Kidney epithelial cell (primary cell): ENCODE measurements around the gene KCNMB3. TPM values are rescaled to one million over a fixed set of nuclear protein-coding genes. Genes with fewer than 3 reads are reported as not detected.
A peak's percentile ranks its signal among the peaks of the same experiment; 100 is the strongest.

ENCODE experiments used
- DNase-seq: peaks from one replicate; pipeline ENCODE4 v3.0.0-alpha.2; 2010; ENCODE audit warnings: low read depth
- H3K27me3 ChIP-seq: 2 replicates; pipeline ENCODE4 v1.6.0; 2011; ENCODE audit warnings: low read length; ENCODE audit not compliant: control insufficient read depth, insufficient read depth
- H3K36me3 ChIP-seq: 2 replicates; pipeline ENCODE4 v1.5.1; 2011; ENCODE audit warnings: low read length; ENCODE audit not compliant: control insufficient read depth, insufficient read depth
- H3K4me3 ChIP-seq: 2 replicates; pipeline ENCODE4 v1.5.1; 2011; ENCODE audit warnings: low read depth, mild to moderate bottlenecking, control low read depth, low read length
- CTCF ChIP-seq: IDR thresholded peaks from 2 replicates; pipeline ENCODE4 v1.5.1; 2011; ENCODE audit warnings: mild to moderate bottlenecking, moderate library complexity, low read length, control low read depth, inconsistent platforms; ENCODE audit not compliant: insufficient read depth, poor library complexity, severe bottlenecking
- total RNA-seq: library from RNA; depleted of rRNA; stranded (reverse); fragments of >200 nt; gene quantifications from 2 replicates; pipeline ENCODE4 v1.2.3, GENCODE V29; 2015

Gene KCNMB3
- total RNA-seq, 1 donor from 2014 or later = 0.96 TPM

GRCh38 chr3:179196098-179196497, 54.8 kb downstream of the KCNMB3 start:
- DNase-seq = peak; percentile 29
- Histone ChIP-seq H3K4me3 (no peak overlapping the region), H3K27me3 (no peaks in the 10 kb centered on the region), H3K36me3 (no peaks in the 10 kb centered on the region)
- no peak for TF ChIP-seq CTCF

GRCh38 chr3:179194931-179195330, 56.0 kb downstream of the KCNMB3 start:
- H3K27me3 ChIP-seq = no peaks in the 10 kb centered on the region
- no peak for DNase-seq
- H3K4me3 ChIP-seq = no peak overlapping the region
- no peaks in the 10 kb centered on the region for H3K36me3 ChIP-seq
- no peak for TF ChIP-seq CTCF

Other genes starting within 250 kb of the KCNMB3 start
- gene ZMAT3, start 179.3 kb downstream of the KCNMB3 start, total RNA-seq = 49.3 and 51.7 TPM in 2 replicates
- 14.5 and 15.8 TPM in 2 replicates for gene PIK3CA, start 102.8 kb downstream of the KCNMB3 start, total RNA-seq
- gene ZNF639, start 71.9 kb upstream of the KCNMB3 start, total RNA-seq = 44.4 and 48.6 TPM in 2 replicates
- gene MFN1, start 96.6 kb upstream of the KCNMB3 start, total RNA-seq = 38.0 and 40.1 TPM in 2 replicates
- gene GNB4, start 200.4 kb upstream of the KCNMB3 start, total RNA-seq = 21.1 and 26.2 TPM in 2 replicates